ENCODE results near the gene CALN1.

The CALN1 gene

GRCh38 chr7:71912476-71912875 is 499.7 kb downstream of the CALN1 start:
- no peak for DNase-seq (ENCODE audit: low read depth)
- TF ChIP-seq, protein P1, sequence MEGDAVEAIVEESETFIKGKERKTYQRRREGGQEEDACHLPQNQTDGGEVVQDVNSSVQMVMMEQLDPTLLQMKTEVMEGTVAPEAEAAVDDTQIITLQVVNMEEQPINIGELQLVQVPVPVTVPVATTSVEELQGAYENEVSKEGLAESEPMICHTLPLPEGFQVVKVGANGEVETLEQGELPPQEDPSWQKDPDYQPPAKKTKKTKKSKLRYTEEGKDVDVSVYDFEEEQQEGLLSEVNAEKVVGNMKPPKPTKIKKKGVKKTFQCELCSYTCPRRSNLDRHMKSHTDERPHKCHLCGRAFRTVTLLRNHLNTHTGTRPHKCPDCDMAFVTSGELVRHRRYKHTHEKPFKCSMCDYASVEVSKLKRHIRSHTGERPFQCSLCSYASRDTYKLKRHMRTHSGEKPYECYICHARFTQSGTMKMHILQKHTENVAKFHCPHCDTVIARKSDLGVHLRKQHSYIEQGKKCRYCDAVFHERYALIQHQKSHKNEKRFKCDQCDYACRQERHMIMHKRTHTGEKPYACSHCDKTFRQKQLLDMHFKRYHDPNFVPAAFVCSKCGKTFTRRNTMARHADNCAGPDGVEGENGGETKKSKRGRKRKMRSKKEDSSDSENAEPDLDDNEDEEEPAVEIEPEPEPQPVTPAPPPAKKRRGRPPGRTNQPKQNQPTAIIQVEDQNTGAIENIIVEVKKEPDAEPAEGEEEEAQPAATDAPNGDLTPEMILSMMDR (IDR thresholded peaks at IDR 0.05; ENCODE audit: low read depth, low read length, missing control alignments): no peak
- no peak overlapping the region for H3K4me3 ChIP-seq (ENCODE audit: low read depth, low read length)

DNA sequence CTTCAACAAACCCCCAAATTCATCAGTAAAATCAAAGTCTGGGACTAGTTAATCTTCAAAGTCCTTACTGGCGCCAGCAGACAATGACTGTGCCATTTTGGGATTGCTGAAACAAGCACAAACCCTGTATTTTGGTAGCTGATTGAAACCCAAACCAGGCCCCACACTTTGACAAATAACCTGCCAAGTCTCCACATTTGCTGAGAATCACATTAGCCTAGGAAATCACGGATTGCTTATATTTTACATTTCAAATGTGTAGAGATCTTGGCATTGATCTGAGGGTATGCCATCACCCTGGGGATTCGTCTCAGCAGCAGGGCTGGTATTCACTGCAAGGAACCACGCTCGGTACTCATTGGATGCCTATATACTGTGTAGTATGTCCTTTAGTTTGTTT is 501.1 kb downstream of the CALN1 start:
- DNase-seq (ENCODE audit: low read depth): no peak
- TF ChIP-seq, protein P1 (IDR thresholded peaks at IDR 0.05; ENCODE audit: low read depth, low read length, missing control alignments): no peak
- no peak overlapping the region for H3K4me3 ChIP-seq (ENCODE audit: low read depth, low read length)

DNA sequence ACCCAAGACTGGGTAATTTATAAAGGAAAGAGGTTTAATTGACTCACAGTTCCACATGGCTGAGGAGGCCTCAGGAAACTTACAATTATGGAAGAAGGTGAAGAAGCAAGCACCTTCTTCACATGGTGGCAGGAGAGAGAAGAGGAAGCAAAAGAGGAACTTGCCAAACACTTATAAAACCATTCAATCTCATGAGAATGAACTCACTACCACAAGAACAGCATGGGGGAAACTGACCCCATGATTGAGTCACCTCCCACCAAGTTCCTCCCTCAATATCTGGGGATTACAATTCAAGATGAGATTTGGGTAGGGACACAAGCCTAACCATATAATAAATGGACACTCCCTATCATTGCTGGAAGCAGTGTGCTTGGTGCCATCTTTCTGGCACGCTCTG is 506.3 kb downstream of the CALN1 start:
- TF ChIP-seq, protein P1 (IDR thresholded peaks at IDR 0.05; ENCODE audit: low read depth, low read length, missing control alignments): no peak
- DNase-seq (ENCODE audit: low read depth): no peak
- no peak overlapping the region for H3K4me3 ChIP-seq (ENCODE audit: low read depth, low read length)

DNA sequence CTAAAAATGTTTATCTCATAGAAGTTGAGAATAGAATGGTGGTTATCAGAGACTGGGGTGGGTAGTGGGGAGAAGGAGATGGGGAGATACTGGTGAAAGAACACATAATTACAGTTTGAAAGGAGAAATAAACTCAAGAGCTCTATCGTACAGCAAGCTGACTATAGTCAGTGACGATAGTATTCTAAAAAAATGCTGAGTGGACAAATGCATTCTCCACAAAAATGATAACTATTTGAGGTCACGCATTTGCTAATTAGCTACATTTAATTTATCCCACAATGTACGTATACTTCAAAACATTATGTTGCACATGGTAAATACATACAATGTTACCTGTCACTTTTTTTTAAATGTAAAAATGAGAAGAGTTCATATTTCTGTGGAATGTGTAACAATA is 507.7 kb downstream of the CALN1 start:
- no peak overlapping the region for H3K4me3 ChIP-seq (ENCODE audit: low read depth, low read length)
- DNase-seq (ENCODE audit: low read depth): no peak
- TF ChIP-seq, protein P1 (IDR thresholded peaks at IDR 0.05; ENCODE audit: low read depth, low read length, missing control alignments): no peak

- no peak for DNase-seq (ENCODE audit: low read depth)
- TF ChIP-seq, protein P1 (IDR thresholded peaks at IDR 0.05; ENCODE audit: low read depth, low read length, missing control alignments): no peak
Measured at GRCh38 chr7:71900556-71900955, 511.6 kb downstream of the CALN1 start.

GRCh38 chr7:71896535-71896934 is 515.6 kb downstream of the CALN1 start:
- no peak overlapping the region for H3K4me3 ChIP-seq (ENCODE audit: low read depth, low read length)
- DNase-seq (ENCODE audit: low read depth): no peak
- TF ChIP-seq, protein P1 (IDR thresholded peaks at IDR 0.05; ENCODE audit: low read depth, low read length, missing control alignments): no peak

More at GRCh38 chr7:71900556-71900955, 511.6 kb downstream of the CALN1 start:
- H3K4me3 ChIP-seq (ENCODE audit: low read depth, low read length): no peak overlapping the region

- TF ChIP-seq, protein P1 (IDR thresholded peaks at IDR 0.05; ENCODE audit: low read depth, low read length, missing control alignments): no peak
- no peak for DNase-seq (ENCODE audit: low read depth)
- H3K4me3 ChIP-seq (ENCODE audit: low read depth, low read length): no peak overlapping the region
Measured at GRCh38 chr7:71886046-71886445, 526.1 kb downstream of the CALN1 start.
